ENCODE measurements around the gene ACSL4.
"Not testable (repeated sequence)": the region's sequence is repeated elsewhere in the genome, so short reads cannot be mapped to it uniquely, and the experiment has no call there.

ACSL4 gene

GRCh38 chrX:109655502-109656201 lies 77.4 kb downstream of the ACSL4 start:
- POLR2A ChIA-PET = no interaction called here
- no peak for DNase-seq (ENCODE audit: extremely low spot score)
- CTCF ChIA-PET = interaction anchor here (0.8 to 1.1 kb wide), 3 partner anchors 21 to 28 kb away, joined by 3 to 6 read pairs (median 4); no protein-coding TSS in a partner anchor

GRCh38 chrX:109654516-109655109 lies 78.4 kb downstream of the ACSL4 start:
- ChIA-PET POLR2A (no interaction called here), CTCF (interaction anchor here (1.0 to 1.1 kb wide), 2 partner anchors 20 to 23 kb away, joined by 4 to 6 read pairs; no protein-coding TSS in a partner anchor)
- TF ChIP-seq SP1 (IDR thresholded peaks at IDR 0.05) (no peak), FOXA1 (IDR thresholded peaks at IDR 0.05) (no peak), ELF4 (IDR thresholded peaks at IDR 0.05) (no peak), HDGF (IDR thresholded peaks at IDR 0.05; ENCODE audit: borderline replicate concordance) (no peak), SUZ12 (IDR thresholded peaks at IDR 0.05) (no peak), L3MBTL2 (conservative IDR thresholded peaks at IDR 0.05) (no peak), CTBP1 (IDR thresholded peaks at IDR 0.05; ENCODE audit: borderline replicate concordance) (no peak), BHLHE40 (IDR thresholded peaks at IDR 0.05; ENCODE audit: borderline replicate concordance) (no peak), LEF1 (IDR thresholded peaks at IDR 0.05; ENCODE audit: borderline replicate concordance) (no peak), ZNF384 (IDR thresholded peaks at IDR 0.05) (no peak), NFRKB (IDR thresholded peaks at IDR 0.05) (no peak), FOXK2 (IDR thresholded peaks at IDR 0.05) (no peak), ARNT (IDR thresholded peaks at IDR 0.05) (no peak), FOXM1 (IDR thresholded peaks at IDR 0.05; ENCODE audit: borderline replicate concordance) (no peak), TARDBP (IDR thresholded peaks at IDR 0.05) (no peak), PKNOX1 (IDR thresholded peaks at IDR 0.05) (no peak)
- DNase-seq (ENCODE audit: extremely low spot score) = no peak

More at GRCh38 chrX:109655502-109656201, 77.4 kb downstream of the ACSL4 start:
- TF ChIP-seq FOXM1 (IDR thresholded peaks at IDR 0.05; ENCODE audit: borderline replicate concordance) = no peak
- no peak for TF ChIP-seq TARDBP (IDR thresholded peaks at IDR 0.05)
- TF ChIP-seq FOXA1 (IDR thresholded peaks at IDR 0.05) = no peak
- TF ChIP-seq LEF1 (IDR thresholded peaks at IDR 0.05; ENCODE audit: borderline replicate concordance) = no peak
- no peak for TF ChIP-seq SP1 (IDR thresholded peaks at IDR 0.05)
- TF ChIP-seq PKNOX1 (IDR thresholded peaks at IDR 0.05) = no peak
- TF ChIP-seq NFRKB (IDR thresholded peaks at IDR 0.05) = no peak
- TF ChIP-seq HDGF (IDR thresholded peaks at IDR 0.05; ENCODE audit: borderline replicate concordance) = no peak
- TF ChIP-seq FOXK2 (IDR thresholded peaks at IDR 0.05) = no peak
- TF ChIP-seq BHLHE40 (IDR thresholded peaks at IDR 0.05; ENCODE audit: borderline replicate concordance) = no peak
- TF ChIP-seq CTBP1 (IDR thresholded peaks at IDR 0.05; ENCODE audit: borderline replicate concordance) = no peak
- no peak for TF ChIP-seq ARNT (IDR thresholded peaks at IDR 0.05)
- TF ChIP-seq SUZ12 (IDR thresholded peaks at IDR 0.05) = no peak

- CTCF ChIA-PET; POLR2A ChIA-PET; DNase-seq (ENCODE audit: extremely low spot score): not testable (repeated sequence)
Measured at GRCh38 chrX:109644671-109645070, 88.4 kb downstream of the ACSL4 start.

GRCh38 chrX:109643687-109644086 lies 89.4 kb downstream of the ACSL4 start:
- CTCF ChIA-PET = interaction anchor here (0.8 to 1.5 kb wide), 2 partner anchors 8 to 10 kb away, joined by 3 to 5 read pairs; no protein-coding TSS in a partner anchor
- DNase-seq (ENCODE audit: extremely low spot score) = no peak
- TF ChIP-seq FOXM1 (IDR thresholded peaks at IDR 0.05; ENCODE audit: borderline replicate concordance) = no peak
- TF ChIP-seq TARDBP (IDR thresholded peaks at IDR 0.05) = no peak
- no peak for TF ChIP-seq ELF4 (IDR thresholded peaks at IDR 0.05)
- TF ChIP-seq ZNF384 (IDR thresholded peaks at IDR 0.05) = no peak
- no peak for TF ChIP-seq HDGF (IDR thresholded peaks at IDR 0.05; ENCODE audit: borderline replicate concordance)
- no peak for TF ChIP-seq LEF1 (IDR thresholded peaks at IDR 0.05; ENCODE audit: borderline replicate concordance)
- no peak for TF ChIP-seq FOXA1 (IDR thresholded peaks at IDR 0.05)
- no peak for TF ChIP-seq PKNOX1 (IDR thresholded peaks at IDR 0.05)
- TF ChIP-seq L3MBTL2 (conservative IDR thresholded peaks at IDR 0.05) = no peak
- TF ChIP-seq SUZ12 (IDR thresholded peaks at IDR 0.05) = no peak
- no peak for TF ChIP-seq NFRKB (IDR thresholded peaks at IDR 0.05)
- TF ChIP-seq CTBP1 (IDR thresholded peaks at IDR 0.05; ENCODE audit: borderline replicate concordance) = no peak
- TF ChIP-seq ARNT (IDR thresholded peaks at IDR 0.05) = no peak
- TF ChIP-seq BHLHE40 (IDR thresholded peaks at IDR 0.05; ENCODE audit: borderline replicate concordance) = no peak
- TF ChIP-seq FOXK2 (IDR thresholded peaks at IDR 0.05) = no peak
- TF ChIP-seq SP1 (IDR thresholded peaks at IDR 0.05) = no peak
- POLR2A ChIA-PET = no interaction called here

- ChIA-PET CTCF (interaction anchor here (1.4 kb wide), 1 partner anchor 252 kb away, joined by 3 read pairs; no protein-coding TSS in a partner anchor), POLR2A (no interaction called here)
- DNase-seq (ENCODE audit: extremely low spot score) = no peak
- no peak for TF ChIP-seq ZNF384 (IDR thresholded peaks at IDR 0.05)
- TF ChIP-seq HDGF (IDR thresholded peaks at IDR 0.05; ENCODE audit: borderline replicate concordance) = no peak
- TF ChIP-seq FOXM1 (IDR thresholded peaks at IDR 0.05; ENCODE audit: borderline replicate concordance) = no peak
- no peak for TF ChIP-seq BHLHE40 (IDR thresholded peaks at IDR 0.05; ENCODE audit: borderline replicate concordance)
- no peak for TF ChIP-seq ARNT (IDR thresholded peaks at IDR 0.05)
- no peak for TF ChIP-seq FOXK2 (IDR thresholded peaks at IDR 0.05)
- TF ChIP-seq PKNOX1 (IDR thresholded peaks at IDR 0.05) = no peak
- no peak for TF ChIP-seq ELF4 (IDR thresholded peaks at IDR 0.05)
- no peak for TF ChIP-seq NFRKB (IDR thresholded peaks at IDR 0.05)
Measured at GRCh38 chrX:109638158-109638557, 94.9 kb downstream of the ACSL4 start.

- CTCF ChIA-PET = interaction anchor here (0.6 to 1.4 kb wide), 2 partner anchors 73 to 253 kb away, joined by 3 read pairs; no protein-coding TSS in a partner anchor
- DNase-seq (ENCODE audit: extremely low spot score); POLR2A ChIA-PET: not testable (repeated sequence)
Measured at GRCh38 chrX:109637477-109637876, 95.6 kb downstream of the ACSL4 start.
